ENCODE data around the gene LENG9. TPM values are rescaled to one million over a fixed set of nuclear protein-coding genes. Genes with fewer than 3 reads are reported as not detected.

LENG9 gene
- total RNA-seq, 1 donor from 2014 or later = 15.0 TPM

GRCh38 chr19:54464630-54465425 lies 1.2 kb upstream of the LENG9 start:
- FAIRE-seq (no peak), DNase-seq (ENCODE audit: low read depth) (peak; percentile 66)
- no peaks in the 10 kb centered on the region for H3K27me3 ChIP-seq (ENCODE audit: control insufficient read depth, insufficient read depth, low read length)
- no peak for TF ChIP-seq CTCF (IDR thresholded peaks at IDR 0.05; ENCODE audit: insufficient read depth, low read length, severe bottlenecking)
- H3K4me3 ChIP-seq (ENCODE audit: low read depth, low read length) = peak overlapping the region; percentile 82
- H3K36me3 ChIP-seq (ENCODE audit: control insufficient read depth, insufficient read depth, low read length) = peaks cover 7% of the 10 kb centered on the region

GRCh38 chr19:54464044-54464629 lies 559 bp upstream of the LENG9 start:
- peak; percentile 98 for DNase-seq (ENCODE audit: low read depth)
- peak; percentile 43 for FAIRE-seq
- Histone ChIP-seq H3K4me3 (ENCODE audit: low read depth, low read length) (peak overlapping the region; percentile 82), H3K36me3 (ENCODE audit: control insufficient read depth, insufficient read depth, low read length) (peaks cover 9% of the 10 kb centered on the region), H3K27me3 (ENCODE audit: control insufficient read depth, insufficient read depth, low read length) (no peaks in the 10 kb centered on the region)
- TF ChIP-seq CTCF (IDR thresholded peaks at IDR 0.05; ENCODE audit: insufficient read depth, low read length, severe bottlenecking) = no peak

GRCh38 chr19:54462655-54463530 lies 685 bp downstream of the LENG9 start:
- Histone ChIP-seq H3K4me3 (ENCODE audit: low read depth, low read length) (peak overlapping the region; percentile 82), H3K36me3 (ENCODE audit: control insufficient read depth, insufficient read depth, low read length) (peaks cover 15% of the 10 kb centered on the region), H3K27me3 (ENCODE audit: control insufficient read depth, insufficient read depth, low read length) (no peaks in the 10 kb centered on the region)
- TF ChIP-seq CTCF (IDR thresholded peaks at IDR 0.05; ENCODE audit: insufficient read depth, low read length, severe bottlenecking) = peak; percentile 58
- FAIRE-seq = no peak
- peak; percentile 39 for DNase-seq (ENCODE audit: low read depth)

GRCh38 chr19:54462047-54462654 lies 1.4 kb downstream of the LENG9 start:
- peak overlapping the region; percentile 82 for H3K4me3 ChIP-seq (ENCODE audit: low read depth, low read length)
- no peak for TF ChIP-seq CTCF (IDR thresholded peaks at IDR 0.05; ENCODE audit: insufficient read depth, low read length, severe bottlenecking)
- FAIRE-seq (no peak), DNase-seq (ENCODE audit: low read depth) (no peak)
- H3K36me3 ChIP-seq (ENCODE audit: control insufficient read depth, insufficient read depth, low read length) = peaks cover 18% of the 10 kb centered on the region
- H3K27me3 ChIP-seq (ENCODE audit: control insufficient read depth, insufficient read depth, low read length) = no peaks in the 10 kb centered on the region

GRCh38 chr19:54461613-54462012 lies 2.0 kb downstream of the LENG9 start:
- TF ChIP-seq CTCF (IDR thresholded peaks at IDR 0.05; ENCODE audit: insufficient read depth, low read length, severe bottlenecking) = no peak
- Histone ChIP-seq H3K36me3 (ENCODE audit: control insufficient read depth, insufficient read depth, low read length) (peaks cover 23% of the 10 kb centered on the region), H3K4me3 (ENCODE audit: low read depth, low read length) (no peak overlapping the region), H3K27me3 (ENCODE audit: control insufficient read depth, insufficient read depth, low read length) (no peaks in the 10 kb centered on the region)
- FAIRE-seq (no peak), DNase-seq (ENCODE audit: low read depth) (no peak)

All from bronchial epithelial cell (primary cell).